SK-N-MC (cell line): Measurements from ENCODE around the gene LMF1.

Source experiments
- DNase-seq: peaks from one replicate; pipeline ENCODE4 v3.0.0-alpha.2; 2011; ENCODE audit warnings: low read depth, low spot score
- H3K27ac ChIP-seq: fragments of 200-600 bp; sonication (generic); 2 replicates; pipeline ENCODE4 v1.5.1; 2016; ENCODE audit warnings: mixed run types
- H3K36me3 ChIP-seq: fragments of 200-600 bp; sonication (generic); 2 replicates; pipeline ENCODE4 v1.6.1; 2017; ENCODE audit warnings: antibody characterized with exemption, low read length, mixed read lengths; ENCODE audit not compliant: insufficient read depth
- H3K4me3 ChIP-seq: fragments of 200-600 bp; sonication (generic); 2 replicates; pipeline ENCODE4 v1.5.1; 2016
- H3K9ac ChIP-seq: fragments of 200-600 bp; sonication (generic); 2 replicates; pipeline ENCODE4 v1.8.0; 2017; ENCODE audit warnings: mixed run types, mixed read lengths; ENCODE audit not compliant: insufficient read length
- H3K9me3 ChIP-seq: fragments of 200-600 bp; sonication (generic); 2 replicates; pipeline ENCODE4 v1.6.1; 2017; ENCODE audit warnings: low read depth, mild to moderate bottlenecking, antibody characterized with exemption, low read length, moderate library complexity, mixed read lengths
- EZH2 ChIP-seq: fragments of 200-600 bp; sonication (generic); IDR thresholded peaks from one replicate; pipeline ENCODE4 v1.6.1; 2017; ENCODE audit warnings: antibody characterized with exemption
- FOXP2 ChIP-seq: optimal IDR thresholded peaks from 2 replicates; pipeline ENCODE3; 2011; ENCODE audit warnings: mild to moderate bottlenecking, moderate library complexity; ENCODE audit not compliant: insufficient read depth; ENCODE audit errors: extremely low read length, control extremely low read depth
- POLR2AphosphoS5 ChIP-seq: IDR thresholded peaks from 2 replicates; pipeline ENCODE4 v1.6.1; 2012; ENCODE audit warnings: mild to moderate bottlenecking, low read depth, low read length, borderline replicate concordance

Gene LMF1

DNA sequence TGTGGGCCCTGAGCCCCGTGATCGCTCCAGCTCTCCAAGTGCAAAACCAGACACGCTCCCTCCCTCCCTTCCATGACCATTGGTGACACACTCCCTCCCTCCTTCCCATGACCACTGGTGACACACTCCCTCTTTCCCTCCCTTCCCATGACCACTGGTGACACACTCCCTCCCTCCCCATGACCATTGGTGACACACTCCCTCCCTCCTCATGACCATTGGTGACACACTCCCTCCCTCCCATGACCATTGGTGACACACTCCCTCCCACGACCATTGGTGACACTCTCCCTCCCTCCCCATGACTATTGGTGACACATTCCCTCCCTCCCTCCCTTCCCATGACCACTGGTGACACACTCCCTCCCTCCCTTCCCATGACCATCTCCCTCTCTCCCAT, 56.3 kb downstream of the LMF1 start:
- Histone ChIP-seq H3K9me3 (no peaks in the 10 kb centered on the region), H3K36me3 (no peaks in the 10 kb centered on the region), H3K9ac (no peak overlapping the region), H3K4me3 (no peak overlapping the region), H3K27ac (no peak overlapping the region)
- TF ChIP-seq EZH2 (no peak), FOXP2 (no peak), POLR2AphosphoS5 (no peak)
- DNase-seq = no peak

DNA sequence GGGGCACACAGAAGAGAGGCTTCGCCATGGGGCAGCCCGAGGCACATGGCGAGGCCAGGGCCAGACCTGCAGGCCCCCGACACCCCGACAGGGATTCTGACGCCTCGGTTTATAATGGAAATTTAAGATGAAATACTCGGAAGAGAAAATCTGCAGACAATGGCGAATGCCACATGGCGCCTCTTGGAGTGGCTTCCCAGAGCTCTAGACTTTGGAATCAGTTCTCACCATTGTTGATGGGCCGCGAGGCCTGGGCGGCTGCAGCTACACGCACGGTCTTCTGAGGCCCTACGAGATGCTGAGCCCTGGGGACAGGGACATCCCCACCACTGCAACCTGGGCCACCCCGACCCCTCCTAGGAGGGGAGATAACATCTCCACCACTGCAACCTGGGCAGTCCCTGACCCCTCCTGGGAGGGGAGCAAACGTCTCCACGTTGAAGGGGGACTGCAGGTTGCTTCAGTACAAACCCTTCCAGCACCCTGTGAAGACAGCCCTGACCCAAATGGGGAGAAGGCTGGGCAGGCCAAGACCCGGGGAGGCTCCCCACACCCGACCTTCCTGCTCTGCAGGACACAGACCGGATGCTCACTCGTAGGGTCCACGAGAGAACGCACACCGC, 56.9 kb downstream of the LMF1 start:
- TF ChIP-seq POLR2AphosphoS5 (no peak), EZH2 (no peak), FOXP2 (no peak)
- no peak for DNase-seq
- no peaks in the 10 kb centered on the region for H3K36me3 ChIP-seq
- no peak overlapping the region for H3K9ac ChIP-seq
- H3K27ac ChIP-seq = no peak overlapping the region
- H3K4me3 ChIP-seq = no peak overlapping the region
- no peaks in the 10 kb centered on the region for H3K9me3 ChIP-seq

DNA sequence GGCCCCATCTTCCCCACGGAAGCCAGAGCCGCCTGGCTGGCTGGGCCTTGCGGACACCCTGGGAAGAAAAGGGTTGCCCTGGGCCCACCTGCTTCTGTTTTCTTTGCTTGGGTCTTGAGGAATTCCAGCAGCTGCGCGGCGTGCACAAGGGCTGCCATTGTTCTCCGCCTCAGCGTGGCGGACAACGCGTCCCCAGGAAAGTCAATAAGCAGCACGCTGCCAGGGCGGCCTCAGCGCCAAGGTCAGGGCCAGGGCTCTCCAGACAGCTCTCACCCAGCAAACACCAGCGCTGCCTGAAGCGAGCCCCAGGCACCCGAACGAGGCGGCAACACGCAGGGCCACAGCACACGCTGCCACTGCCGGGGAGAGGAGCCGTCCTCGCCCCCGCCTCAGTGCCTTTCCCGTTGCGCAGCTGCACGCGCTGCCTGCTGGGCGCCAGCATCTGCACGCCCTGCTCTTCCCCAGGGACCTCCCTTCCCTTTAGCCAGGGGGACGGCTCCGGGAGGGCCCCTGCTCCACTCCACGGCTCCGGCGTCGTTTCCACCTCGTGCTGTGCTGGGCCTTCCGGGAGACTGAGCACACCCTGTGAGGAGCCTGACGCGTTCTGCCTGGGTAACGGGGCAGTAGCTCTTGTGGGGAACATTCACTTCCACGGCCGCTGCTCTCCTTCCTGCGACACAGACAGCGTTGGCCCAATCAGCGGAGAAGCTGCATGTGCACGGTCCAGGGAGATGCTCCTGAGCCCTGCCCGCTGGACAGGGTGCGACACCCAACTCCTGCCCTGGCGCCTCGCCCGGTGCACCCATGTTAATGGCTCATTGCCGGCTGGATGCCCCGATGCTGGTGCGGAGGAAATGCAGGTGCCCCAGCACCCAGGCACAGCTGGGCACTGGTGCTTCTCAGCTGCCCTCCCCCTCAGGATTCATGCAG, 57.8 kb downstream of the LMF1 start:
- Histone ChIP-seq H3K9me3 (no peaks in the 10 kb centered on the region), H3K4me3 (no peak overlapping the region), H3K9ac (no peak overlapping the region), H3K36me3 (no peaks in the 10 kb centered on the region), H3K27ac (no peak overlapping the region)
- TF ChIP-seq FOXP2 = no peak
- no peak for TF ChIP-seq EZH2
- no peak for TF ChIP-seq POLR2AphosphoS5
- no peak for DNase-seq

DNA sequence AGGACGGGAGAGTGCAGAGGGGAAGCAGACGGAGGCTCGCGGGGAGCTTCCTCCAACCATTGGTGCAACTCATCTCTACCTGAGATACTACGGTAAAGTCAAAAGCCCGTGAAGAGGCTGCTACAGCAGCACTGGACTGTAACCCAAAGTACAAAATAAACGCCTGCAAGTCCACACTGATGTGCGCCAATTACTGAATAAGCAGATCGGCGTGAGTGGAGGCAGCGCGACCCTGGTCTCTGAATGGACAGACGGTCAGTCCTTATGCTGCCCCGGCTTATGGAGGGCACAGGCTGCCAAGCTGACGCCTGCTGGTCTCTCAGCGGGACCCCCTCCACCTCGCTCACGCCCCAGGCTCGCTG, 58.5 kb downstream of the LMF1 start:
- no peak for TF ChIP-seq EZH2
- DNase-seq = no peak
- Histone ChIP-seq H3K9ac (no peak overlapping the region), H3K36me3 (no peaks in the 10 kb centered on the region), H3K4me3 (no peak overlapping the region), H3K9me3 (no peaks in the 10 kb centered on the region), H3K27ac (no peak overlapping the region)

DNA sequence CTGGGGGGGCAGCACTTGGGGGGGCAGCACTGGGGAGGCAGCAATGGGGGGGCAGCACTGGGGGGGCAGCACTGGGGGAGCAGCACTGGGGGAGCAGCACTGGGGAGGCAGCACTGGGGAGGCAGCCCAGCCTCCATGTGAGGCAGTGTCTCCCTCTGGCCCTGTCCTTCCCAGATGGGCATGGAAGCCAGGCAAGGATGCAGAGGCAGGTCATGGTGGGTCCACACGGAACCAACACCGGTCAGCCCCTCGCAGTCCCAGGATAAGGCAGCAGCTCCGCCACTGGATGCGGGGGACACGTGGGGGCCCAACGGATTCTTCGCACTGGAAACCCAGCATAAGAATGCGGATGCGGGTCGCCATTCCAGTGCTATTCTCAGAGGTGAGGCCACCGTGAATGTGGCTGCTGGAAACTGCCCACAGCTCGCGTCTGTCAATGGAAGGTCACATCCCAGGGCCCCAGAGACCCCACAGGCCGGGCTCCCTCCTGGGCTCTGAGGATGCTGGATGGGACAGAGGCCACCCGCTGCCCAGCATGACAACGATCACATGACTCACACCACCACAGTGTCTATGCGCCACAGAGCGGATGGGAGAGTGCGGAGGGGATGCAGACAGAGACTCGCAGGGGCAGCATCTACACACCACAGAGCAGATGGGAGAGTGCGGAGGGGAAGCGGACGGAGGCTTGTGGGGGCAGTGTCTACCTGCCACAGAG, 59.0 kb downstream of the LMF1 start:
- Histone ChIP-seq H3K36me3 (no peaks in the 10 kb centered on the region), H3K9me3 (no peaks in the 10 kb centered on the region), H3K9ac (no peak overlapping the region), H3K27ac (no peak overlapping the region), H3K4me3 (no peak overlapping the region)
- no peak for DNase-seq
- no peak for TF ChIP-seq EZH2
- TF ChIP-seq POLR2AphosphoS5 = no peak
- TF ChIP-seq FOXP2 = no peak

DNA sequence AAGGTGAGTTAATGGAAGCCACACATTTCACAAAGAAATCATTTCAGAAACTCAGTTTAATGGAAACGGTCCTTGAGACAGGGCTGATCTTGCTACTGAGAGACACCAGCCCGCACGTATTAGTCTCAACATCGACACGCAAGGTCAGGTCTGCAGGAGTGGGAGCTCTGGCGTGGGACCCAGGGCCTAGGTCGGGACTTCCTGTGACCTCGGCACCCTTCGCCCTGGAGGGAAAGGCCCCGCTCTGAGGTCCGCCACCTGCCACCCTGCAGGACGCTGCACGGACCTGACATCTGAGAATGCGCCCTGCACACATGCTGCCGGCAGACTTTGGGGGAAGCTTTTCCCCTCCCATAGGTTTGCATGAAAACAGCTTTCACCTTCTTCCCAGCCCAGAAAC, 59.7 kb downstream of the LMF1 start:
- TF ChIP-seq EZH2 (no peak), FOXP2 (no peak), POLR2AphosphoS5 (no peak)
- H3K36me3 ChIP-seq = no peaks in the 10 kb centered on the region

DNA sequence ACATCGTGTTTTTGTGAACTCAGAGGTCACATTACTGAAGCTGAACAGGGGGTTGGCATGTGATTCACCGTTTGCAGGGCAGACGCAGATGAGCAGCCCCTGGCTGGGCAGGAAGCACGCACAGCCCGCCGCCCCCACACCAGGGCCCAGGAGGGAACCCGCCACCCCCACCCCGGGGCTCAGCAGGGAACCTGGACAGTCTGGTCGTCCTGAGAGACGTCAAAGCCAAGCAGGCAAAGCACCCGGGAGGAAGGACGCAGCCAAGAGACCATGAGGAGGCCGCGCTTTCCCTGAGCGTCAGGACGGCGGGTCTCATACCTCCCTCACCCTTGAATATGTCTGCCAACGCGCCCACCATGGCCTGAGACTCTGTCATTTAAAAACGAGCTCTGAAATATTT, 60.6 kb downstream of the LMF1 start:
- DNase-seq = no peak
- Histone ChIP-seq H3K27ac (no peak overlapping the region), H3K4me3 (no peak overlapping the region), H3K9me3 (no peaks in the 10 kb centered on the region), H3K36me3 (no peaks in the 10 kb centered on the region), H3K9ac (no peak overlapping the region)
- TF ChIP-seq POLR2AphosphoS5 (no peak), EZH2 (no peak), FOXP2 (no peak)

More for the DNA sequence above, 59.7 kb downstream of the LMF1 start:
- Histone ChIP-seq H3K4me3 (no peak overlapping the region), H3K9ac (no peak overlapping the region), H3K9me3 (no peaks in the 10 kb centered on the region), H3K27ac (no peak overlapping the region)
- DNase-seq = no peak

DNA sequence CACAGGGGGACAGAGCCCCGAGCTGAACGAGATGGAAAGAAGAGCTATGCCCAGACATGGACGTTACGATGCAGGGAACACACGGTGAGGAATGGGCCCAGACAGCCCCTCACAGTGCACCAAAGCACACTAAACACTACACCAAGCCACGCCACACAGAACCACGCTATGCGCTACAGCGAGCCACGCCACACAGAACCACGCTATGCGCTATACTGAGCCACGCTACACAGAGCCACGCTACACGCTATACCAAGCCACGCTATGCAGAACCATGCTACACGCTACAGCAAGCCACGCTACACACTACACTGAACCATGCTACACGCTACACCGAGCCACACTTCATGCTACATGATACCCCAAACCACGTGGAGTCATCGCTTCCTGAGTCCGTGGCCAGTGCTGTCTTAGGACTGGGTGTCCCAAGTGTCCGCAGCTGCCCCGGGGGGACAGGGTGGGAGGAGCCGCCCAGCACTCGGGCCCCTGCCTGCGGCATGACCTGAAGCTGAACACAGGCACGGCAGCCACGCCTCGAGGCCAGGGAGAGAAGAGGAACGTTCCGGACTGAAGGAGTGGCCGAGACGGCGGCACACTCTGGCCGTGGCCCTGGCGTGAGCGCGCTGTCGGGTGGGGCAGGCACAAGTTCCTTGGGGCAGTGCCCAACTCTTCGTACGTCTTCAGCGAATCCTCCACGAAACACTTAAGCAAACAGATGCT, 61.3 kb downstream of the LMF1 start:
- Histone ChIP-seq H3K9me3 (no peaks in the 10 kb centered on the region), H3K9ac (no peak overlapping the region), H3K36me3 (no peaks in the 10 kb centered on the region), H3K4me3 (no peak overlapping the region), H3K27ac (no peak overlapping the region)
- no peak for DNase-seq
- no peak for TF ChIP-seq FOXP2
- TF ChIP-seq EZH2 = no peak
- TF ChIP-seq POLR2AphosphoS5 = no peak
